Progenitor cell of endocrine pancreas (in vitro differentiated cells): ENCODE data around the gene UBXN11. TPM values are rescaled to one million over a fixed set of nuclear protein-coding genes. Genes with fewer than 3 reads are reported as not detected.
"Not testable (repeated sequence)": the region's sequence is repeated elsewhere in the genome, so short reads cannot be mapped to it uniquely, and the experiment has no call there.

Experiments used
- DNase-seq: peaks from one replicate; pipeline ENCODE4 v3.0.0; 2021; ENCODE audit warnings: low spot score; ENCODE audit not compliant: unreplicated experiment
- H3K27ac Mint-ChIP-seq: 2 replicates; pipeline ENCODE4 v1.8.0; 2021; ENCODE audit warnings: mild to moderate bottlenecking, moderate library complexity, mixed read lengths
- H3K27me3 Mint-ChIP-seq: 2 replicates; pipeline ENCODE4 v1.8.0; 2021; ENCODE audit warnings: mixed read lengths
- H3K36me3 Mint-ChIP-seq: 2 replicates; pipeline ENCODE4 v1.8.0; 2022; ENCODE audit warnings: mixed read lengths; ENCODE audit not compliant: insufficient read depth
- H3K4me1 Mint-ChIP-seq: 2 replicates; pipeline ENCODE4 v1.8.0; 2021; ENCODE audit warnings: low read depth, mixed read lengths
- H3K4me3 Mint-ChIP-seq: 2 replicates; pipeline ENCODE4 v1.8.0; 2021; ENCODE audit warnings: low read depth, mild to moderate bottlenecking, moderate library complexity, mixed read lengths
- H3K9me3 Mint-ChIP-seq: 2 replicates; pipeline ENCODE4 v1.8.0; 2021; ENCODE audit warnings: low read depth, mixed read lengths
- total RNA-seq: library from RNA; stranded (reverse); gene quantifications from 2 replicates; pipeline ENCODE4 v1.2.1, GENCODE V29; 2021
- TF ChIP-seq, protein P1 (sequence below): fragments of 200-600 bp; sonication (generic); IDR thresholded peaks from one replicate; pipeline ENCODE4 v1.5.0; 2021; ENCODE audit warnings: antibody characterized with exemption, mild to moderate bottlenecking; ENCODE audit not compliant: unreplicated experiment

Gene UBXN11
- total RNA-seq, 1 donor from 2014 or later, result 48.9 TPM

GRCh38 chr1:26297057-26297790 is 9.2 kb downstream of the UBXN11 start:
- TF ChIP-seq, protein P1, sequence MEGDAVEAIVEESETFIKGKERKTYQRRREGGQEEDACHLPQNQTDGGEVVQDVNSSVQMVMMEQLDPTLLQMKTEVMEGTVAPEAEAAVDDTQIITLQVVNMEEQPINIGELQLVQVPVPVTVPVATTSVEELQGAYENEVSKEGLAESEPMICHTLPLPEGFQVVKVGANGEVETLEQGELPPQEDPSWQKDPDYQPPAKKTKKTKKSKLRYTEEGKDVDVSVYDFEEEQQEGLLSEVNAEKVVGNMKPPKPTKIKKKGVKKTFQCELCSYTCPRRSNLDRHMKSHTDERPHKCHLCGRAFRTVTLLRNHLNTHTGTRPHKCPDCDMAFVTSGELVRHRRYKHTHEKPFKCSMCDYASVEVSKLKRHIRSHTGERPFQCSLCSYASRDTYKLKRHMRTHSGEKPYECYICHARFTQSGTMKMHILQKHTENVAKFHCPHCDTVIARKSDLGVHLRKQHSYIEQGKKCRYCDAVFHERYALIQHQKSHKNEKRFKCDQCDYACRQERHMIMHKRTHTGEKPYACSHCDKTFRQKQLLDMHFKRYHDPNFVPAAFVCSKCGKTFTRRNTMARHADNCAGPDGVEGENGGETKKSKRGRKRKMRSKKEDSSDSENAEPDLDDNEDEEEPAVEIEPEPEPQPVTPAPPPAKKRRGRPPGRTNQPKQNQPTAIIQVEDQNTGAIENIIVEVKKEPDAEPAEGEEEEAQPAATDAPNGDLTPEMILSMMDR, result no peak
- DNase-seq, result no peak
- H3K27ac Mint-ChIP-seq, result no peak overlapping the region
- H3K9me3 Mint-ChIP-seq, result no peaks in the 10 kb centered on the region
- H3K4me1 Mint-ChIP-seq, result no peaks in the 10 kb centered on the region
- H3K4me3 Mint-ChIP-seq, result no peak overlapping the region
- no peaks in the 10 kb centered on the region for H3K27me3 Mint-ChIP-seq
- peaks cover 4% of the 10 kb centered on the region for H3K36me3 Mint-ChIP-seq

GRCh38 chr1:26296340-26297056 is 9.9 kb downstream of the UBXN11 start:
- no peak overlapping the region for H3K27ac Mint-ChIP-seq
- no peaks in the 10 kb centered on the region for H3K9me3 Mint-ChIP-seq
- no peak for DNase-seq
- H3K27me3 Mint-ChIP-seq, result no peaks in the 10 kb centered on the region
- peaks cover 4% of the 10 kb centered on the region for H3K36me3 Mint-ChIP-seq
- no peak overlapping the region for H3K4me3 Mint-ChIP-seq
- TF ChIP-seq, protein P1, result no peak
- H3K4me1 Mint-ChIP-seq, result no peaks in the 10 kb centered on the region

DNA sequence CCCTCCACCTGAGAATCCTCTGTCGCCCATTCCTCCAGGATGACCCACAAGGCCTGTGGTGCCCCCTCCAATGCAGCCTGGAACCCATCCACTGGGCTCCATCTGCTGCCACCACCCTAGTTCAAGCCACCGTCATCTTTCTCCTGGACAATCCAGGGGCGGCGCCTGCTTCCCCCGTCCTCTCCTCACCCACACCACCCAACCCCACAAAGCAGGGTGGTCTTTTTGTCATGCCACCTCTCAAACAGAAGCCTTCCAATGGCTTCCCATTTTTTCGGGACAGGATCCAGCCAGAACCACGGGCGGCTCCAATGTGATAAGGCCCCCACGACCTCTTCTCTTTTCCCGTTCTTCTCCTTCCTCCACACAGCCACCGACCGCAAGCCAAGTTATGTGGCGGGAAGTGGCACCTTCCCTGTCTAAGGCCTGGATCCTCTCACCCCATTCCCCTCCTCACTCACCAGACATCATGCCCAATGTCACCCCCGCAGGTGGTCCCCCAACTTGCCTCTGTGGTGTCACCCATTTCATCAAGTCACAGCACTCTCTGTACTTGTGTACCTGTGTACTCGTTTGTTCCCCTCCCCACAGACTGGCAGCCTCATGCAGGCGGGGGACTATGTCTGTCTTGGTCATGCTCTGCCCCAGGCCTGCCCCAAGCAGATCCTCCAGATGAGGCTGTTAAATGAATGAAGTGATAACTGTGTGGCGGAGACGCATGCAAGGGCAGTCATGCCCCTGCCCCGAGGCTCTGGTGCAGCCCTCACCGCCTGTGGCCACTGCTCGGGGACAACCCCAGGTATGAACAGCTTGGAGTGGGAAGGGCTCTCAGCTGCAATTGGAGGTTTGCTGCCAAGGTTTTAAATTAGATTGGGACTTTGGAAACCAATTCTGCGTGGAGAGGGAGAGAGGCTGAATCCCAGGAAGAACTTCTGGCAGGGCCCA is 11.0 kb downstream of the UBXN11 start:
- no peak for DNase-seq
- no peaks in the 10 kb centered on the region for H3K27me3 Mint-ChIP-seq
- H3K27ac Mint-ChIP-seq, result no peak overlapping the region
- H3K36me3 Mint-ChIP-seq, result peaks cover 4% of the 10 kb centered on the region
- H3K4me3 Mint-ChIP-seq, result no peak overlapping the region
- no peaks in the 10 kb centered on the region for H3K4me1 Mint-ChIP-seq
- H3K9me3 Mint-ChIP-seq, result no peaks in the 10 kb centered on the region
- TF ChIP-seq, protein P1, result no peak

- Mint-ChIP-seq H3K27me3 (no peaks in the 10 kb centered on the region), H3K36me3 (peaks cover 4% of the 10 kb centered on the region), H3K4me1 (no peaks in the 10 kb centered on the region), H3K4me3 (no peak overlapping the region), H3K9me3 (no peaks in the 10 kb centered on the region), H3K27ac (no peak overlapping the region)
- TF ChIP-seq, protein P1, result no peak
- DNase-seq, result no peak
These were observed 12.4 kb downstream of the UBXN11 start for GRCh38 chr1:26293911-26294463.

GRCh38 chr1:26292735-26293134 is 13.7 kb downstream of the UBXN11 start:
- not testable (repeated sequence) for H3K9me3 Mint-ChIP-seq, H3K36me3 Mint-ChIP-seq, H3K27me3 Mint-ChIP-seq, H3K27ac Mint-ChIP-seq, H3K4me1 Mint-ChIP-seq, DNase-seq, H3K4me3 Mint-ChIP-seq
